ENCODE measurements around the gene TMCC1.
A peak's percentile ranks its signal among the peaks of the same experiment; 100 is the strongest.
"Not testable (repeated sequence)": the region's sequence is repeated elsewhere in the genome, so short reads cannot be mapped to it uniquely, and the experiment has no call there.

TMCC1 gene

GRCh38 chr3:129893581-129894070 is at the start of gene TMCC1:
Gene TMCC1 (minus strand): TSS chr3:129893711.
- DNase-seq: peak; percentile 88 to 91

- no peak for DNase-seq
These were observed 49.5 kb upstream of the TMCC1 start for GRCh38 chr3:129943020-129943419.

DNA sequence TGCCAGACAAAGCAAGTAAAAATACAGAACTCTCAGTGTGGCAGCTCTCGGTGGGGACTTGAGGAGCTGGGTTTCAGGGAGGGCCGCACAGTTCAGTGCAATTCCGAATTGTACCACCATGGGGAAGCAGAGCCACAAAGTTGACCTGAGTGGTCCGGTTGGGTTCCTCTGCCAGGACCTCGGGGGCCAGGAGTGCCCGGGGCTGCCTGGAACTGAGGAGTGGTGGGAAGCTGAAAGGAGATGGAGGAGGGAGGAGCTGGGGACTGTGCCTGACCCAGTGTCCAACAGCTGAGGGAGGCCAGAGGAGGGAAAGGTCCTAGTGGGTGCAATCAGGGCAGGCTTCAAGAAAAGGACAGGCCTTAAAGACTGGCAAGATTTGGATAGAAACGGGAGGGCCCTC is 48.8 kb upstream of the TMCC1 start:
- DNase-seq: peak in 1 of 2 donors; percentile 8

DNA sequence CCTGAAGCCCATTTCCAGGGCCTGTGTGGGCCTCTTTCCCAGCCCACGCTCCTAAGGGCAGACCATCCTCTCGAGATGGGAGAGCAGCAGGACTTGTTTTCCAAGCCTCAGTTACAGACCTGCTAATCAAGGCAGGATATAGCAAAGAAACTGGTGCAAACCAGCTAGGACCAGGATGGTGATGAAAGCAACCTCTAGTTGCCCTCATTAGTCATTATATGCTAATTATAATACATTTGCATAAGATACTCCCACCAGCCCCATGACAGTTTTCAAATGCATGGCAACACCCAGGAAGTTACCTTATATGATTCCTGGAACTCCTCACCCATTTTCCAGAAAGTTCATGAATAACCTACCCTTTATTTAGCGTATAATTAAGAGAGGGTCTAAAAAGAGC is 46.6 kb upstream of the TMCC1 start:
- DNase-seq: no peak

DNA sequence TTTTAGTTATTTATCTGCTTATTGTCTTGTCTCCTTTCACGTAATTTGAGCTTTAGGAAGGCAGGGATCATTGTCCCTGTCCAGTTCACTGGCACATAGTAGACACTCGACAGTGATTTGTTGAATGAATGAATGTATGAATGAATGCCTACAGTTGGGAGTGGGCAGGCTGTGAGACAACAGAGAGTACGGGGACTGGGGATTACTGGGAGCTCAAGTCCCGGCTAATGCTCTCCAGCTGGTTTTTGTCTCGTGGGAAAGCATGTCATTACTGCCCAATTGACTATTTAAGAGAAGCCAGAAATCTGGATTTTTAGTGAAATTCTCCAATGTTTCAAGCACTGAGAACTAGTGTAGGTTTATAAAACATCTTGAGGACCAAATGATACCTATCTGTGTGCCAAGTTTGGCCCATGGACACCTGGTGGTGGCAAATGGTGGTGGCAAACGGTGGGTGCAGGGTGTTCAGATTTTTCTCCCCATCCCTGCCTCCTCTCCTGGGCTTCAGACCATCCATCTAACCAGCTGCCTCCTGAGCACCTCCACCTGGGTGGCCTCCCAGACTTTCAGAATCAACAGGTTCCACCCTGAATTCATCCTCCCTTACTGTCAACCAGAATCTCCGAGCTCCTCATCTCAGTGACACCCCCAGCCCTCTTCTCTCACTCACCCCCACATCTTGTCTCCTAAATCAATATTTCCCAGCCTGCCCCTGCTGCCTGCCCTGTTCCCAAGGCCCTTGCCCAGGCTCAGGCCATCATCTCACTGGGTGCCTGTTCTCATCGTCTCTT is 44.8 kb upstream of the TMCC1 start:
- no peak for DNase-seq

DNA sequence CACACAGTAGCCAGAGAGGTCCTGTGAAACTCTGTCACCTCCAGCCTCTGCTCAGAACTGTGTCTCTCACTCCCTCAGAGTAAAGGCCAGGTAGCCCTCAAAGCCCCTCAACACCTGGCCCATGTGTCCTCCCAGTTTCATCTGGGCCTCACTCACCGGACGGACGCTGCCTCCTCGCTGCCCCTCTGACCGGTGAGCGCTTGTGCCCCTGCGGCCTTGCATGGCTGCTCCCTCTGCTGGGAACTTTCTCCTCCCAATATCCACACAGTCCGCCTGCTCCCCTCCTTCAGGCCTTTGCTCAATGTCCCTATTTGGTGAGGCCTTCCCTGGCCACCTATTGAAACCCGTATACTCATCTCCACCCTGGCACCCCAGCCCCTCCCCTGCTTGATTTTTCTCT is 44.2 kb upstream of the TMCC1 start:
- no peak for DNase-seq

GRCh38 chr3:129936757-129937156 is 43.2 kb upstream of the TMCC1 start:
- DNase-seq: peak in 1 of 2 donors; percentile 4

- DNase-seq: peak; percentile 11 to 24
These were observed 41.0 kb upstream of the TMCC1 start for GRCh38 chr3:129934234-129935123.

DNA sequence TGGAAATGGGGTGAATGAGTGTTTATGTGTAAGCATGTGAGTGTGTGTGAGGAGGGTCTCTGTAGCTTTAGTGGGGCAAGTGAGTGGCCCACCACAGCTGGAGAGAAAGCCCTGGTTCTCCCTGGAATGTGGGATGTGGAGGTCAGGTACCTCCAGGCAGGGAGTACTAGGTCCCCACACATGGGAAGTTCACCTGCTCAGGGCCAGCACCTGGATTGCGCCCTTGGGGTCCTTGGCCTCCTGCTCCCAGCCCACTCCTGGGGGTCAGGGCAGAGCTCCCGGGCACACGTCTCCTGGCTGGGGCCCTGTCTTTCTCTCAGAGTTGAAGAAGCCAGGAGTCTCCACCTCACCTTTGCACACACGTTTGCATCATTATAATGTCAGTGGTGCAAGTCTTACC is 40.0 kb upstream of the TMCC1 start:
- no peak for DNase-seq

- DNase-seq: no peak
These were observed 35.9 kb upstream of the TMCC1 start for GRCh38 chr3:129929383-129929782.

DNA sequence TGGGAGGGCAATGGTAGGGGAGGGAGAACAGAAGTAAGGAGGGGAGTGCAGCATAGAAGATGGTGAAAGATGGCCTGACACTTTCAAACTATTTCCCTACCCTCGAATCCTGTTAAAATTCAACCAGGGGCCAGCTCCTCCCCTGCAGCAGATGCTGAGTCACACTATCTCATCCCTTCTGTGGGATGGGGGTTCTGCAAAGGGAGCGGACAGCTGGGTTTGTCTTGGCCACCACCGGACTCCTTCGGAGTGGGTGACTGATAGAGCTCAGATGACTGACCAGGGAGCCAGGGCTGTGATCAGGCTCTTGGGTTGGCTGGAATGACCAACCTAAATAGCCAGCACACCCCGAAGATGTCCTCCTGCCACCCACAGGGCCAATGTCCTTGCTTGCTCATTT is 33.6 kb upstream of the TMCC1 start:
- DNase-seq: no peak

- no peak for DNase-seq
These were observed 26.3 kb upstream of the TMCC1 start for GRCh38 chr3:129919806-129920205.

- DNase-seq: no peak
These were observed 25.8 kb upstream of the TMCC1 start for GRCh38 chr3:129919357-129919756.

DNA sequence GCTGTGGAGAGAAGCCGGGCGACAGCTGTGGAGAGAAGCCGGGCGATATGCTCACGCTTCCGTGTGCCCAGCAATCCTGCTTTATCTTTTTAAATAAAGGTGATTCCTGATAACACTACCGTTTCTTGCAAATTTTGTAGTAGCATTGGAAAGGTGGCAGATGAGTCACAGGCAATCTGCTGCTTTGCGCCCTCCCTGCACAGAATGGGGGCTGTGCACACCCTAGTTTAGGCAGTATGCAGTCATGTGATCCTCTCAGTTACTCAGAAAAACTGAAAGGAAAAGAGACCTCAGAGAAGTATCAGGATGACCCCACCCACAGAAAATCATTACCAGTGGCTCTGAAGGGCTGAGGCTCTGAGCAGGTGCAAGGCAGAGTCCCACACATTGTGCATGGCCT is 24.9 kb upstream of the TMCC1 start:
- DNase-seq: no peak

DNA sequence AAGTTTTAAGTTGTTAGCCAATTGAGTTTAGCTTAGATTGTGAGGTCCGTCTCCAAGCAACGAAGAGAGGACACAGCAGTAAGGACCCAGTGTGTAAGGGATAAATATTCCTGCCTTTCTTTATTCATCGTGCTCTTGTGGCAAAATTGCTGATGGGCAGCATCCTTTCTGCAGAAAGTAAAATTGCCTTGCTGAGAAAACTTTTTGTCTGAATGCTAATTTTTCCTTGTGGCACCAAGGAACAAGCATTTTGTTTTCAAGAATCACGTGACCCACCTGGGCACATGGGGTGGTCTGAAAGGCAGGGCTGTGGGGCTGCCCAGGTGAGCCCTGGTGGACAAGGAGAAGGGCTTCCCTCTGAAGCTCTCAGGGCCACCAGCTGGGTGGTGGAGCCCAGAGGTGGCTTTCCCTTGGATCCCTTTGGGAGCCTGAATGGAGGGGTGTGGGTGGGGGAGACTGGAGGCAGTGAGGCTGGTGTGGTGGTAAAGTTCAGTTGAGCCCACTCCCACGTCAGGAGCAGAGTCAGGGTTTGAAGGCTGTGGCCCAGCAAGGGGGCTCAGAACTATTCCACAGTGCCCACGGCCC is 24.0 kb upstream of the TMCC1 start:
- DNase-seq: no peak

GRCh38 chr3:129913618-129914017 is 20.1 kb upstream of the TMCC1 start:
- DNase-seq: no peak

DNA sequence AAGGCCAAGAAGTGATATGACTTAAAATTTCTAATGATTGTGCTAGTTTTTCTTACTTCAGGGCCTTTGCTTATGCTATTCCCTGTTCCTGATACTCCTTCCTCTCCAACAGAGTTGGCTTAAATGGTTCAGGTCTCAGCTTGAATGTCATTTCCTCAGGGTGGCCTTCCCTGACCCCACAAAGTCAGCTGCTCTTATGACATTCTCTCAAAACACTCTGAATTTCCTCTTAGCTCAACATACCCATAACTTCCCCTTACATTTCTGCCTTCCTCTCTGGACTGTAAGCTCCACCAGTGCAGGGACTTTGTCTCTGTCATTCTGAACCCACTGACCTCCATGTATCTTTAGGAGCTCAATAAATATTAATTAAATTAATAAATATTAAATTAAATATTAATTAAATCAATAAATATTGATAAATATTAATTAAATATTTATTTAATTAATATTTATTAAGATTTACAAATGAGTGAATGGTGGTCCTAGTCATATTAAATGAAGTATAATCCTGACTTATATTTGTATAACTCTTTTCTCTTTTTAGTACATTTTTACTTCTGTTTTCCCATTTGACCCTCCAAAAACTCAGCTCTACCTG is 17.9 kb upstream of the TMCC1 start:
- DNase-seq: no peak

GRCh38 chr3:129909235-129909634 is 15.7 kb upstream of the TMCC1 start:
- DNase-seq: not testable (repeated sequence)

DNA sequence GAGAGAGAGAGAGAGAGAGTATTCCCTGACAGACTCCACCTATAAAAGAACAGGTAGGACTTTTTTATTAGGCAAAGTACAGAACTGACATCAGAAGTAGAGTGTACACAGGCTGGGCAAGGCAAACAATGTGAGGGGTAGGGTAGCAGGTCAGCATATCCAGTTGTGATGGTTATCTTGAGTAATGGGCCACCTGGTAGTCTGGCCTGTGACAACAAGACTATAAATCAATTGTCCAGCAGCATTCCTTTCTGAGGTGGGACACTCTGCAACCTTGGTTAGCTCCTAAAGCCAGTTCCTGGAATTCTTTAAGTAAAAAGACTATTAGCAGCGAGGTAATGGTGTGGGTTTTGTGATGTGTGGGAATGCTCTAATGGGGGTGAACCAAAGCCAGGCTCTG is 14.9 kb upstream of the TMCC1 start:
- no peak for DNase-seq

DNA sequence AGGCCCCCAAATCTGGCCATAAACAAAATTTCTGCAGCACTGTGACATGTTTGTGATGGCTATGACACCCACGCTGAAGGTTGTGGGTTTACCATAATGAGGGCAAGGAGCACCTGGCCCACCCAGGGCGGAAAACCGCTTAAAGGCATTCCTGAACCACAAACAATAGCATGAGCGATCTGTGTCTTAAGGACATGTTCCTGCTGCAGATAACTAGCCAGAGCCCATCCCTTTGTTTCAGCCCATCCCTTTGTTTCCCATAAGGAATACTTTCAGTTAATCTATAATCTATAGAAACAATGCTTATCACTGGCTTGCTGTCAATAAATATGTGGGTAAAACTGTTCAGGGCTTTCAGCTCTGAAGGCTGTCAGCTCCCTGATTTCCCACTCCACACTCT is 7.8 kb upstream of the TMCC1 start:
- DNase-seq: not testable (repeated sequence)

- no peak for DNase-seq
These were observed 3.5 kb upstream of the TMCC1 start for GRCh38 chr3:129897026-129897425.

DNA sequence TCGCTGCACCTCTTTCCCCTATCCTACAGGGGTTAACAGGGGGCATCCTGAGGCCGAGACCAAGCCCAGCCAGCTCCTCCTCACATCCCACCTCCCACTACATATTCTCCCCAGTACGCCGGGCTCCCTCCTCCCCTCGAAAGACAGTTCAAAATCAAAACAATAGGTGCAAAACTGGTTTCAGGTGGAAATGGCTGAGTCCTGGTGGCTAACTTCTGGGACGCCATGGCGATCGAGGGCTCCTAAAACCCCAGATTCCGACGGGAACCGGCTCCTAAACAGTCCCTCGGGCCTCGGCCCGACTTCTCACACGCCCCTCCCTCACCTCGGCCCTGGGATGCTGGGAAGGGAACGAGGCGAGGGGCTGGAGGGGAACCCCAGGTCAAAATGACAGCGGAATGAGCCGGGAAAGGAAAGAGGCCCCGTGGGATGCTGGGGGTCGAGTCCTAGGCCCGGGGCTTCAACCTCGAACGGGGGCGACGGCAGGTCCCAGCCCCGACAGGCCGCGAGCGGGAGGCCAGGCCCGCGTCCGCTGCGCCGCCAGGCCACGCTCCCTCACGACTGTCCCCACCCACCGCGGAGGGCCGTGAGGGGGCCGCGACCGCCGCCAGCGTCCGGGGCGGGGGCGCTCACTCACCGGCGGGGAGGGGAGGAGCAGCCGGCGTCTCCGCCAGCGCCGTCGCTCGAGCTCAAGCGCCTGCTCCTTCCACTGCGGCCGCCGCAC is 492 bp downstream of the TMCC1 start:
- DNase-seq: peak in 1 of 2 donors; percentile 60
